Umbilical cord (tissue), 2 donors: Measurements from ENCODE around the gene FCHSD1. TPM values are rescaled to one million over a fixed set of nuclear protein-coding genes. Genes with fewer than 3 reads are reported as not detected.
A peak's percentile ranks its signal among the peaks of the same experiment; 100 is the strongest.

Experiments
- DNase-seq: peaks from one replicate; pipeline ENCODE4 v3.0.0-alpha.2; 2015; ENCODE audit warnings: low spot score
- total RNA-seq: library from RNA; depleted of rRNA; stranded (reverse); fragments of >200 nt; gene quantifications from one replicate; pipeline ENCODE4 v1.2.3, GENCODE V29; 2014; ENCODE audit warnings: low replicate concordance; ENCODE audit not compliant: insufficient read depth

FCHSD1 gene
- total RNA-seq, 1 donor from 2014 or later, result 15.4 TPM

- no peak for DNase-seq
Observed at GRCh38 chr5:141641634-141642267, 9.5 kb downstream of the FCHSD1 start.

- no peak for DNase-seq
Observed at GRCh38 chr5:141640698-141641097, 10.5 kb downstream of the FCHSD1 start.

- DNase-seq, result no peak
Observed at GRCh38 chr5:141640051-141640415, 11.2 kb downstream of the FCHSD1 start.

- DNase-seq, result no peak
Observed at GRCh38 chr5:141639357-141640050, 11.7 kb downstream of the FCHSD1 start.

- no peak for DNase-seq
Observed at GRCh38 chr5:141638771-141639170, 12.4 kb downstream of the FCHSD1 start.

GRCh38 chr5:141637767-141638419 lies 13.3 kb downstream of the FCHSD1 start:
- DNase-seq, result peak; percentile 50

GRCh38 chr5:141637123-141637766 lies 14.0 kb downstream of the FCHSD1 start:
- no peak for DNase-seq

GRCh38 chr5:141636413-141637122 lies 14.7 kb downstream of the FCHSD1 start, which contains the start of the genes HDAC3 and RELL2:
TSS of gene HDAC3 (minus strand) at chr5:141636849. CDS start at chr5:141636790, 59 bp downstream.
TSS of gene RELL2 (plus strand) at chr5:141636997. CDS start at chr5:141638226, 1,229 bp downstream.
- peak; percentile 93 for DNase-seq

GRCh38 chr5:141636106-141636412 lies 15.2 kb downstream of the FCHSD1 start:
- no peak for DNase-seq

- DNase-seq, result no peak
Observed at GRCh38 chr5:141635646-141636045, 15.6 kb downstream of the FCHSD1 start.

GRCh38 chr5:141634720-141635119 lies 16.5 kb downstream of the FCHSD1 start:
- DNase-seq, result no peak

- no peak for DNase-seq
Observed at GRCh38 chr5:141633871-141634561, 17.2 kb downstream of the FCHSD1 start.

GRCh38 chr5:141632650-141633049 lies 18.6 kb downstream of the FCHSD1 start:
- DNase-seq, result no peak

- DNase-seq, result no peak
Observed at GRCh38 chr5:141630570-141631140, 20.6 kb downstream of the FCHSD1 start.

GRCh38 chr5:141628175-141628788 lies 22.9 kb downstream of the FCHSD1 start:
- no peak for DNase-seq

- no peak for DNase-seq
Observed at GRCh38 chr5:141623611-141624010, 27.6 kb downstream of the FCHSD1 start.

- DNase-seq, result no peak
Observed at GRCh38 chr5:141623186-141623585, 28.0 kb downstream of the FCHSD1 start.

- peak; percentile 97 for DNase-seq
Observed at GRCh38 chr5:141618804-141619554, 32.2 kb downstream of the FCHSD1 start, which contains the start of gene DIAPH1. TSS of gene DIAPH1 (minus strand) at chr5:141619000. CDS start at chr5:141618914, 86 bp downstream.

GRCh38 chr5:141618030-141618803 lies 33.0 kb downstream of the FCHSD1 start:
- DNase-seq, result peak; percentile 45
